Measurements from ENCODE around the gene DKKL1.

DKKL1 gene

GRCh38 chr19:49396738-49397505, 33.2 kb downstream of the DKKL1 start:
- no peak for DNase-seq

GRCh38 chr19:49398001-49398615, 34.4 kb downstream of the DKKL1 start:
- no peak for DNase-seq

GRCh38 chr19:49398931-49399330, 35.3 kb downstream of the DKKL1 start:
- DNase-seq = no peak

GRCh38 chr19:49400029-49400428, 36.4 kb downstream of the DKKL1 start:
- no peak for DNase-seq

GRCh38 chr19:49403404-49404187, 39.9 kb downstream of the DKKL1 start:
- no peak for DNase-seq

GRCh38 chr19:49407079-49407478, 43.4 kb downstream of the DKKL1 start:
- no peak for DNase-seq

GRCh38 chr19:49407482-49408015, 43.9 kb downstream of the DKKL1 start:
- no peak for DNase-seq

- no peak for DNase-seq
Measured at GRCh38 chr19:49408816-49409440, 45.3 kb downstream of the DKKL1 start.

GRCh38 chr19:49409441-49410029, 45.9 kb downstream of the DKKL1 start:
- peak in 1 of 5 experiments; percentile 62 for DNase-seq

- DNase-seq = no peak
Measured at GRCh38 chr19:49411681-49412326, 48.1 kb downstream of the DKKL1 start.

- DNase-seq = no peak
Measured at GRCh38 chr19:49413348-49413747, 49.7 kb downstream of the DKKL1 start.

- DNase-seq = no peak
Measured at GRCh38 chr19:49414256-49414655, 50.6 kb downstream of the DKKL1 start.

GRCh38 chr19:49415102-49415809, 51.6 kb downstream of the DKKL1 start:
- no peak for DNase-seq

- no peak for DNase-seq
Measured at GRCh38 chr19:49415810-49416200, 52.1 kb downstream of the DKKL1 start.

- DNase-seq = no peak
Measured at GRCh38 chr19:49417088-49417487, 53.4 kb downstream of the DKKL1 start.

GRCh38 chr19:49418511-49418910, 54.8 kb downstream of the DKKL1 start:
- no peak for DNase-seq

GRCh38 chr19:49419173-49419572, 55.5 kb downstream of the DKKL1 start:
- no peak for DNase-seq

GRCh38 chr19:49420227-49420626, 56.5 kb downstream of the DKKL1 start:
- no peak for DNase-seq

- DNase-seq = peak in 1 of 5 experiments; percentile 47
Measured at GRCh38 chr19:49421039-49421877, 57.6 kb downstream of the DKKL1 start.

- DNase-seq = no peak
Measured at GRCh38 chr19:49421878-49422202, 58.2 kb downstream of the DKKL1 start.
